ENCODE data around the gene VASH2. TPM values are rescaled to one million over a fixed set of nuclear protein-coding genes. Genes with fewer than 3 reads are reported as not detected.

VASH2 gene
- total RNA-seq, 1 experiment from 2014 or later = not detected

- intact Hi-C loops (cut with micrococcal nuclease) = no loop called here
- H3K4me1 Mint-ChIP-seq (ENCODE audit: insufficient read depth, unreplicated experiment) = no peaks in the 10 kb centered on the region
- no peaks in the 10 kb centered on the region for H3K36me3 Mint-ChIP-seq (ENCODE audit: insufficient read depth, unreplicated experiment)
- H3K9me3 Mint-ChIP-seq (ENCODE audit: unreplicated experiment) = no peaks in the 10 kb centered on the region
- DNase-seq (ENCODE audit: unreplicated experiment) = no peak
- no peak overlapping the region for H3K27ac Mint-ChIP-seq (ENCODE audit: low read depth, unreplicated experiment)
- BruUV-seq (replicated peaks) = no TSS peak
- TF ChIP-seq, protein P1, sequence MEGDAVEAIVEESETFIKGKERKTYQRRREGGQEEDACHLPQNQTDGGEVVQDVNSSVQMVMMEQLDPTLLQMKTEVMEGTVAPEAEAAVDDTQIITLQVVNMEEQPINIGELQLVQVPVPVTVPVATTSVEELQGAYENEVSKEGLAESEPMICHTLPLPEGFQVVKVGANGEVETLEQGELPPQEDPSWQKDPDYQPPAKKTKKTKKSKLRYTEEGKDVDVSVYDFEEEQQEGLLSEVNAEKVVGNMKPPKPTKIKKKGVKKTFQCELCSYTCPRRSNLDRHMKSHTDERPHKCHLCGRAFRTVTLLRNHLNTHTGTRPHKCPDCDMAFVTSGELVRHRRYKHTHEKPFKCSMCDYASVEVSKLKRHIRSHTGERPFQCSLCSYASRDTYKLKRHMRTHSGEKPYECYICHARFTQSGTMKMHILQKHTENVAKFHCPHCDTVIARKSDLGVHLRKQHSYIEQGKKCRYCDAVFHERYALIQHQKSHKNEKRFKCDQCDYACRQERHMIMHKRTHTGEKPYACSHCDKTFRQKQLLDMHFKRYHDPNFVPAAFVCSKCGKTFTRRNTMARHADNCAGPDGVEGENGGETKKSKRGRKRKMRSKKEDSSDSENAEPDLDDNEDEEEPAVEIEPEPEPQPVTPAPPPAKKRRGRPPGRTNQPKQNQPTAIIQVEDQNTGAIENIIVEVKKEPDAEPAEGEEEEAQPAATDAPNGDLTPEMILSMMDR (IDR thresholded peaks at IDR 0.05; ENCODE audit: unreplicated experiment) = no peak
- no peaks in the 10 kb centered on the region for H3K27me3 Mint-ChIP-seq (ENCODE audit: insufficient read depth, unreplicated experiment)
- POLR2A ChIA-PET = interaction anchor here (0.8 kb wide), 1 partner anchor 20 kb away, joined by 4 read pairs; no protein-coding TSS in a partner anchor
- H3K4me3 Mint-ChIP-seq (ENCODE audit: unreplicated experiment) = no peak overlapping the region
- CTCF ChIA-PET = interaction anchor here (0.5 to 1.0 kb wide), 4 partner anchors 9 to 139 kb away, joined by 3 to 4 read pairs (median 4); partner anchors contain the start of gene TATDN3
These were observed 19.2 kb upstream of the VASH2 start for GRCh38 chr1:212930986-212931678.

- Mint-ChIP-seq H3K27me3 (ENCODE audit: insufficient read depth, unreplicated experiment) (no peaks in the 10 kb centered on the region), H3K4me3 (ENCODE audit: unreplicated experiment) (no peak overlapping the region), H3K27ac (ENCODE audit: low read depth, unreplicated experiment) (no peak overlapping the region), H3K9me3 (ENCODE audit: unreplicated experiment) (no peaks in the 10 kb centered on the region), H3K36me3 (ENCODE audit: insufficient read depth, unreplicated experiment) (no peaks in the 10 kb centered on the region), H3K4me1 (ENCODE audit: insufficient read depth, unreplicated experiment) (no peaks in the 10 kb centered on the region)
- intact Hi-C loops (cut with micrococcal nuclease) = no loop called here
- no peak for DNase-seq (ENCODE audit: unreplicated experiment)
- ChIA-PET CTCF (interaction anchor here (0.5 to 1.4 kb wide), 3 partner anchors 8 to 36 kb away, joined by 3 read pairs; no protein-coding TSS in a partner anchor), POLR2A (no interaction called here)
- TF ChIP-seq, protein P1 (IDR thresholded peaks at IDR 0.05; ENCODE audit: unreplicated experiment) = no peak
- BruUV-seq (replicated peaks) = no TSS peak
These were observed 16.4 kb upstream of the VASH2 start for GRCh38 chr1:212933815-212934471.

DNA sequence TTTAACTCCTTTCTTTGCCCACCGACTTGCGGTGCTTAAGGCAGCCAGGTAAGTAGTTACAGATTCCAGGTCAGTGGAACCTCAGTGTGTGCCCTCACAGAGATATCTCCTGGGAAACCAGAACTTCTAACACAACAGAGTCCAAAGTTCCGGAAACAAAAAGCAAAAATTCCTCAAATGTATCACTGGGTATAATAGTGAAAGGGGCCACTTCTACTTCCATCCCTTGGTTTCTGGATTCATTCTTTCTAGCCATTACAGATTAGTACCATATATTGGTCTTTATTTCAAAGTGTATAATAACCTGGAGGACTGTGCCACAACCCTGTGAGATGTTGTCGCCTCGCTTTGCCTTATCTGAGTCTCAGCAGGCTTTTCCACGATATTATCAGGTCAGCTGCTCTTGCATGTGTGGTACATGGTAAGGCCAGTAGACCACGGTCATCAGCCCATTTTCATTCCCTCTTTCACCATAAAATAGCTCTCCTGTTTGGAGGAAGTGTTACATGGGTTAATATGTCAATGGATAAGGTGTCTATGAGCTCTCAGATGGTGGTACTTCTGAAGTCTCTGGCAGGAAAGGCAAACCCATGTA, 14.9 kb upstream of the VASH2 start:
- H3K36me3 Mint-ChIP-seq (ENCODE audit: insufficient read depth, unreplicated experiment) = no peaks in the 10 kb centered on the region

More for the DNA sequence above, 14.9 kb upstream of the VASH2 start:
- no peaks in the 10 kb centered on the region for H3K4me1 Mint-ChIP-seq (ENCODE audit: insufficient read depth, unreplicated experiment)
- no peak for DNase-seq (ENCODE audit: unreplicated experiment)
- no peaks in the 10 kb centered on the region for H3K27me3 Mint-ChIP-seq (ENCODE audit: insufficient read depth, unreplicated experiment)
- CTCF ChIA-PET = interaction anchor here (0.6 to 0.7 kb wide), 2 partner anchors 32 to 43 kb away, joined by 3 read pairs; no protein-coding TSS in a partner anchor
- H3K9me3 Mint-ChIP-seq (ENCODE audit: unreplicated experiment) = no peaks in the 10 kb centered on the region
- BruUV-seq (replicated peaks) = no TSS peak
- TF ChIP-seq, protein P1 (IDR thresholded peaks at IDR 0.05; ENCODE audit: unreplicated experiment) = no peak
- POLR2A ChIA-PET = interaction anchor here (0.6 kb wide), 1 partner anchor 930 kb away, joined by 3 read pairs; no protein-coding TSS in a partner anchor
- no peak overlapping the region for H3K4me3 Mint-ChIP-seq (ENCODE audit: unreplicated experiment)
- intact Hi-C loops (cut with micrococcal nuclease) = no loop called here
- no peak overlapping the region for H3K27ac Mint-ChIP-seq (ENCODE audit: low read depth, unreplicated experiment)

All from MCF 10A (cell line).